GM23338 (cell line): ENCODE measurements around the gene RECQL5. TPM values are rescaled to one million over a fixed set of nuclear protein-coding genes. Genes with fewer than 3 reads are reported as not detected.

Experiments used
- ATAC-seq: fragments of 200-7000 bp; cut with Tn5 transposase; 3 replicates; pipeline ENCODE4 v1.9.1; 2020
- DNase-seq: peaks from one replicate; pipeline ENCODE4 v3.0.0-alpha.2; 2015; ENCODE audit warnings: low spot score
- H2AFZ ChIP-seq: fragments of 200-600 bp; sonication (generic); 2 replicates; pipeline ENCODE4 v1.8.0; 2016; ENCODE audit warnings: antibody characterized with exemption, mild to moderate bottlenecking, moderate library complexity
- H3F3A ChIP-seq: fragments of 200-600 bp; sonication (generic); replicated peaks from 2 replicates; pipeline ENCODE4 v1.8.0; 2017; ENCODE audit warnings: antibody characterized with exemption, mixed run types, low read depth
- H3K27ac ChIP-seq: fragments of 200-600 bp; sonication (generic); 2 replicates; pipeline ENCODE4 v1.6.1; 2016; ENCODE audit warnings: low read depth
- H3K27me3 ChIP-seq: fragments of 200-600 bp; sonication (generic); 2 replicates; pipeline ENCODE4 v1.8.0; 2016; ENCODE audit warnings: mild to moderate bottlenecking, mixed run types, moderate library complexity; ENCODE audit not compliant: insufficient read depth
- H3K36me3 ChIP-seq: fragments of 200-600 bp; sonication (generic); 2 replicates; pipeline ENCODE4 v1.8.0; 2016; ENCODE audit warnings: mild to moderate bottlenecking; ENCODE audit not compliant: insufficient read depth
- H3K4me1 ChIP-seq: fragments of 200-600 bp; sonication (generic); 2 replicates; pipeline ENCODE4 v1.8.0; 2016; ENCODE audit warnings: mild to moderate bottlenecking, moderate library complexity; ENCODE audit not compliant: insufficient read depth
- H3K4me2 ChIP-seq: fragments of 200-600 bp; sonication (generic); 2 replicates; pipeline ENCODE4 v1.7.1; 2017; ENCODE audit warnings: mixed run types
- H3K4me3 ChIP-seq: fragments of 200-600 bp; sonication (generic); 2 replicates; pipeline ENCODE4 v1.6.1; 2016; ENCODE audit warnings: mixed run types
- H3K79me2 ChIP-seq: fragments of 200-600 bp; sonication (generic); replicated peaks from 2 replicates; pipeline ENCODE4 v1.8.0; 2017; ENCODE audit warnings: mild to moderate bottlenecking; ENCODE audit not compliant: insufficient read depth
- H3K9me2 ChIP-seq: fragments of 200-600 bp; sonication (generic); 2 replicates; pipeline ENCODE4 v1.8.0; 2017; ENCODE audit not compliant: insufficient read depth
- H4K20me1 ChIP-seq: fragments of 200-600 bp; sonication (generic); replicated peaks from 2 replicates; pipeline ENCODE4 v1.8.0; 2017; ENCODE audit warnings: mild to moderate bottlenecking; ENCODE audit not compliant: insufficient read depth
- H3K27ac Mint-ChIP-seq: 2 replicates; pipeline ENCODE4 v1.8.0; 2020; ENCODE audit warnings: inconsistent platforms, mild to moderate bottlenecking, moderate library complexity, mixed read lengths
- H3K27me3 Mint-ChIP-seq: 3 replicates; pipeline ENCODE4 v1.8.0; 2022; ENCODE audit warnings: low read depth, mild to moderate bottlenecking, moderate library complexity, mixed read lengths, inconsistent platforms; ENCODE audit not compliant: insufficient read depth, poor library complexity
- H3K36me3 Mint-ChIP-seq: 3 replicates; pipeline ENCODE4 v1.8.0; 2021; ENCODE audit warnings: low read depth, mild to moderate bottlenecking, inconsistent platforms, moderate library complexity, mixed read lengths
- H3K4me1 Mint-ChIP-seq: 3 replicates; pipeline ENCODE4 v1.8.0; 2020; ENCODE audit warnings: mild to moderate bottlenecking, inconsistent platforms, mixed read lengths
- H3K4me3 Mint-ChIP-seq: 3 replicates; pipeline ENCODE4 v1.8.0; 2021; ENCODE audit warnings: moderate library complexity, mild to moderate bottlenecking, inconsistent platforms, mixed read lengths
- H3K9me3 Mint-ChIP-seq: 3 replicates; pipeline ENCODE4 v1.8.0; 2020; ENCODE audit warnings: moderate library complexity, mild to moderate bottlenecking, inconsistent platforms, mixed read lengths
- EZH2 ChIP-seq: fragments of 200-600 bp; sonication (generic); IDR thresholded peaks from one replicate; pipeline ENCODE4 v1.8.0; 2017; ENCODE audit warnings: antibody characterized with exemption, mild to moderate bottlenecking, low read depth; ENCODE audit not compliant: unreplicated experiment
- EZH2phosphoT487 ChIP-seq: fragments of 200-600 bp; sonication (generic); IDR thresholded peaks from one replicate; pipeline ENCODE4 v1.8.1; 2018; ENCODE audit warnings: antibody characterized with exemption; ENCODE audit not compliant: unreplicated experiment
- POLR2AphosphoS5 ChIP-seq: IDR thresholded peaks from 2 replicates; pipeline ENCODE4 v1.6.1; 2016; ENCODE audit warnings: antibody characterized with exemption, low read depth
- REST ChIP-seq: IDR thresholded peaks from one replicate; pipeline ENCODE4 v1.6.1; 2018; ENCODE audit warnings: antibody characterized with exemption; ENCODE audit not compliant: unreplicated experiment
- STAT1 ChIP-seq: IDR thresholded peaks from one replicate; pipeline ENCODE4 v1.6.1; 2016; ENCODE audit warnings: antibody characterized with exemption; ENCODE audit not compliant: unreplicated experiment
- polyA plus RNA-seq: library from polyadenylated mRNA; unstranded; fragments of >200 nt; fragmentation: Nextera tagmentation; extraction: Ambion mirVana; gene quantifications from 2 replicates; pipeline ENCODE4 v1.2.1, GENCODE V29; 2016
- total RNA-seq: library from RNA; depleted of rRNA; stranded (reverse); fragments of >200 nt; shearing (Covaris generic); gene quantifications from 2 replicates; pipeline ENCODE4 v1.2.3, GENCODE V29; 2014
- TF ChIP-seq, protein P1 (sequence below): fragments of 250-450 bp; sonication (Bioruptor Pico); IDR thresholded peaks from 2 replicates; pipeline ENCODE4 v1.5.0; 2020; ENCODE audit warnings: mild to moderate bottlenecking, moderate library complexity

RECQL5 gene
- total and polyA plus RNA-seq, 2 experiments from 2014 or later: 20.0 to 23.3 TPM

- H3K4me1 Mint-ChIP-seq: peaks cover 21% of the 10 kb centered on the region
- peaks cover 13% of the 10 kb centered on the region for H3K27me3 Mint-ChIP-seq
- Histone ChIP-seq H3K4me2 (no peak overlapping the region), H3F3A (no peaks in the 10 kb centered on the region), H3K4me1 (peaks cover 16% of the 10 kb centered on the region), H3K27me3 (no peaks in the 10 kb centered on the region), H3K27ac (no peak overlapping the region), H3K9me2 (0 out of 2 replicates have a peak, but pooled peaks cover 3% of the 10 kb centered on the region), H2AFZ (no peak overlapping the region), H4K20me1 (no peaks in the 10 kb centered on the region; the same call in 1 of the 2 replicates), H3K79me2 (no peaks in the 10 kb centered on the region), H3K36me3 (no peaks in the 10 kb centered on the region; the same call in 1 of the 2 replicates), H3K4me3 (no peak overlapping the region)
- H3K27ac Mint-ChIP-seq: no peak overlapping the region
- no peaks in the 10 kb centered on the region for H3K36me3 Mint-ChIP-seq
- no peak for DNase-seq
- TF ChIP-seq REST: no peak
- no peak for TF ChIP-seq EZH2
- ATAC-seq: no peak
- H3K9me3 Mint-ChIP-seq: no peaks in the 10 kb centered on the region
- H3K4me3 Mint-ChIP-seq: no peak overlapping the region
Measured at GRCh38 chr17:75639771-75640555, 27.0 kb downstream of the RECQL5 start.

DNA sequence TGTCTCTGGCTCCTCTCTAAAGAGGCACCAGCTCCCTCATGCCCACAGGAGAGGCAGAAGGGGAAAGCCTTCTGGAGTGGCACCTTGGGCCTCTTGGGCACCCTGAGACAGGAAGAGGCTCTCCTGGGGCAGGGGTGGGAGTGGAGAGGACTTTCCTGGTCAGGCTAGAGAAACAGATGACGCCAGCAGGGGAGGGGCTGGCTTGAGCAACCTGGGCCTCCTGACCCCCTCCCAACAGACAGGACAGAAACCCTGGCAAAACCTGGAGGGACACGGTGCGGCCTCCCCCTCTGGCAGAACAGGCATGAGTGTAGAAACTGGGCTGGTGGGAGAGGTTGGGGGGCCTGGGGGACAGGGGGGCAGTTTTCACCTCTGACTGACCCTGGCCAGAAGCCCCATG, 27.6 kb downstream of the RECQL5 start:
- Histone ChIP-seq H3F3A (no peaks in the 10 kb centered on the region), H3K27me3 (no peaks in the 10 kb centered on the region), H3K4me3 (no peak overlapping the region), H3K9me2 (0 out of 2 replicates have a peak, but pooled peaks cover 3% of the 10 kb centered on the region), H3K27ac (no peak overlapping the region), H4K20me1 (no peaks in the 10 kb centered on the region; the same call in 1 of the 2 replicates), H3K4me2 (no peak overlapping the region), H2AFZ (no peak overlapping the region), H3K79me2 (no peaks in the 10 kb centered on the region), H3K36me3 (no peaks in the 10 kb centered on the region; the same call in 1 of the 2 replicates), H3K4me1 (peaks cover 16% of the 10 kb centered on the region)
- DNase-seq: no peak
- H3K27me3 Mint-ChIP-seq: peaks cover 17% of the 10 kb centered on the region
- ATAC-seq: no peak
- H3K27ac Mint-ChIP-seq: no peak overlapping the region
- no peaks in the 10 kb centered on the region for H3K9me3 Mint-ChIP-seq
- H3K4me3 Mint-ChIP-seq: no peak overlapping the region
- peaks cover 24% of the 10 kb centered on the region for H3K4me1 Mint-ChIP-seq
- H3K36me3 Mint-ChIP-seq: no peaks in the 10 kb centered on the region
- TF ChIP-seq EZH2phosphoT487 (no peak), EZH2 (no peak), REST (no peak), POLR2AphosphoS5 (no peak), STAT1 (no peak)
- TF ChIP-seq, protein P1, sequence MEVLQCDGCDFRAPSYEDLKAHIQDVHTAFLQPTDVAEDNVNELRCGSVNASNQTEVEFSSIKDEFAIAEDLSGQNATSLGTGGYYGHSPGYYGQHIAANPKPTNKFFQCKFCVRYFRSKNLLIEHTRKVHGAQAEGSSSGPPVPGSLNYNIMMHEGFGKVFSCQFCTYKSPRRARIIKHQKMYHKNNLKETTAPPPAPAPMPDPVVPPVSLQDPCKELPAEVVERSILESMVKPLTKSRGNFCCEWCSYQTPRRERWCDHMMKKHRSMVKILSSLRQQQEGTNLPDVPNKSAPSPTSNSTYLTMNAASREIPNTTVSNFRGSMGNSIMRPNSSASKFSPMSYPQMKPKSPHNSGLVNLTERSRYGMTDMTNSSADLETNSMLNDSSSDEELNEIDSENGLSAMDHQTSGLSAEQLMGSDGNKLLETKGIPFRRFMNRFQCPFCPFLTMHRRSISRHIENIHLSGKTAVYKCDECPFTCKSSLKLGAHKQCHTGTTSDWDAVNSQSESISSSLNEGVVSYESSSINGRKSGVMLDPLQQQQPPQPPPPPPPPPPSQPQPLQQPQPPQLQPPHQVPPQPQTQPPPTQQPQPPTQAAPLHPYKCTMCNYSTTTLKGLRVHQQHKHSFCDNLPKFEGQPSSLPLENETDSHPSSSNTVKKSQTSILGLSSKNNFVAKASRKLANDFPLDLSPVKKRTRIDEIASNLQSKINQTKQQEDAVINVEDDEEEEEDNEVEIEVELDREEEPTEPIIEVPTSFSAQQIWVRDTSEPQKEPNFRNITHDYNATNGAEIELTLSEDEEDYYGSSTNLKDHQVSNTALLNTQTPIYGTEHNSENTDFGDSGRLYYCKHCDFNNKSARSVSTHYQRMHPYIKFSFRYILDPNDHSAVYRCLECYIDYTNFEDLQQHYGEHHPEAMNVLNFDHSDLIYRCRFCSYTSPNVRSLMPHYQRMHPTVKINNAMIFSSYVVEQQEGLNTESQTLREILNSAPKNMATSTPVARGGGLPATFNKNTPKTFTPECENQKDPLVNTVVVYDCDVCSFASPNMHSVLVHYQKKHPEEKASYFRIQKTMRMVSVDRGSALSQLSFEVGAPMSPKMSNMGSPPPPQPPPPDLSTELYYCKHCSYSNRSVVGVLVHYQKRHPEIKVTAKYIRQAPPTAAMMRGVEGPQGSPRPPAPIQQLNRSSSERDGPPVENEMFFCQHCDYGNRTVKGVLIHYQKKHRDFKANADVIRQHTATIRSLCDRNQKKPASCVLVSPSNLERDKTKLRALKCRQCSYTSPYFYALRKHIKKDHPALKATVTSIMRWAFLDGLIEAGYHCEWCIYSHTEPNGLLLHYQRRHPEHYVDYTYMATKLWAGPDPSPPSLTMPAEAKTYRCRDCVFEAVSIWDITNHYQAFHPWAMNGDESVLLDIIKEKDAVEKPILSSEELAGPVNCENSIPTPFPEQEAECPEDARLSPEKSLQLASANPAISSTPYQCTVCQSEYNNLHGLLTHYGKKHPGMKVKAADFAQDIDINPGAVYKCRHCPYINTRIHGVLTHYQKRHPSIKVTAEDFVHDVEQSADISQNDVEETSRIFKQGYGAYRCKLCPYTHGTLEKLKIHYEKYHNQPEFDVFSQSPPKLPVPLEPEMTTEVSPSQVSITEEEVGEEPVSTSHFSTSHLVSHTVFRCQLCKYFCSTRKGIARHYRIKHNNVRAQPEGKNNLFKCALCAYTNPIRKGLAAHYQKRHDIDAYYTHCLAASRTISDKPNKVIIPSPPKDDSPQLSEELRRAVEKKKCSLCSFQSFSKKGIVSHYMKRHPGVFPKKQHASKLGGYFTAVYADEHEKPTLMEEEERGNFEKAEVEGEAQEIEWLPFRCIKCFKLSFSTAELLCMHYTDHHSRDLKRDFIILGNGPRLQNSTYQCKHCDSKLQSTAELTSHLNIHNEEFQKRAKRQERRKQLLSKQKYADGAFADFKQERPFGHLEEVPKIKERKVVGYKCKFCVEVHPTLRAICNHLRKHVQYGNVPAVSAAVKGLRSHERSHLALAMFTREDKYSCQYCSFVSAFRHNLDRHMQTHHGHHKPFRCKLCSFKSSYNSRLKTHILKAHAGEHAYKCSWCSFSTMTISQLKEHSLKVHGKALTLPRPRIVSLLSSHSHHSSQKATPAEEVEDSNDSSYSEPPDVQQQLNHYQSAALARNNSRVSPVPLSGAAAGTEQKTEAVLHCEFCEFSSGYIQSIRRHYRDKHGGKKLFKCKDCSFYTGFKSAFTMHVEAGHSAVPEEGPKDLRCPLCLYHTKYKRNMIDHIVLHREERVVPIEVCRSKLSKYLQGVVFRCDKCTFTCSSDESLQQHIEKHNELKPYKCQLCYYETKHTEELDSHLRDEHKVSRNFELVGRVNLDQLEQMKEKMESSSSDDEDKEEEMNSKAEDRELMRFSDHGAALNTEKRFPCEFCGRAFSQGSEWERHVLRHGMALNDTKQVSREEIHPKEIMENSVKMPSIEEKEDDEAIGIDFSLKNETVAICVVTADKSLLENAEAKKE: no peak
